NOMO-1 treated with dmso at 0.1 percent for 144 hours (cell line): ENCODE measurements around the gene PTGDR.

ENCODE experiments used
- DNase-seq: peaks from one replicate; lab custom pipeline; 2025; ENCODE audit not compliant: unreplicated experiment; lab: John Stamatoyannopoulos, UW

PTGDR gene

DNA sequence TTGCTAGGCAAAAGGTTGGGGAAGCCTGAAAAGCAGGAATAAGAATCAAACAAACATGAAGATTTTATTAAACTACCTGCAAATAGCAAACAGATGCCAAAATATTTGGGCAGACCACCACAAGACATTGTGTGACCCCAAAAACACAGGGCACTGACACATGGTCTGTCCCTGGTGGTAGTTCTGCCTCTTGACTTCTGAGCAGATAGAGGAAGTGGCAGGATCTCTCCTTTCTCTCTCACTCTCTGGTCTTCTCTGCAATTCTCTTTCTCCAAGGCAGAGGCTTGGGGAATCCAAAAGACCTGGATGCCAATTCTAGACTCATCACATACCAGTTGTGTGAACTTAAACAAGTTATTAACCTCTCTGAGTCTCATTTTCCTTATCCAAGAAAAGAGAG lies 4.3 kb upstream of the PTGDR start:
- no peak for DNase-seq

GRCh38 chr14:52265253-52265652 lies 2.2 kb upstream of the PTGDR start:
- DNase-seq, result peak; percentile 25

DNA sequence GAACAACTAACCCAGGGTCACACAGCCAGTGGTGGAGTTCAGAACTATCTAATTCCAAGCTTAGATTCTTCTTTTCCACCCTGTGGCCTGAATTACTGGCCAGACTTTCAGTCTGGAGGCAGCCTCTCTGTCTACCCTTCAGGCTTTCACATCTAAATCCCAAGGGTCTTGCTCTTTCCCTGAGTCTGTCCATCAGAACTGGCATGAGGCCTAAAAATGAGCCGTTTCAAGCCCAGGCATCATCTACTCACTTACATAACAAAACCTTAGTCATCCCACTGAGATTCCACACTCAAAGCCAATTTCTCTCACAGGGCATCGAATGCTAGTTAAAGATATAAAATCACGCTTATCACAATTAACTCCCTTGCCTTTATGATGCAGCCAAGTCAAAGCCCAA lies 1.3 kb upstream of the PTGDR start:
- DNase-seq, result no peak

DNA sequence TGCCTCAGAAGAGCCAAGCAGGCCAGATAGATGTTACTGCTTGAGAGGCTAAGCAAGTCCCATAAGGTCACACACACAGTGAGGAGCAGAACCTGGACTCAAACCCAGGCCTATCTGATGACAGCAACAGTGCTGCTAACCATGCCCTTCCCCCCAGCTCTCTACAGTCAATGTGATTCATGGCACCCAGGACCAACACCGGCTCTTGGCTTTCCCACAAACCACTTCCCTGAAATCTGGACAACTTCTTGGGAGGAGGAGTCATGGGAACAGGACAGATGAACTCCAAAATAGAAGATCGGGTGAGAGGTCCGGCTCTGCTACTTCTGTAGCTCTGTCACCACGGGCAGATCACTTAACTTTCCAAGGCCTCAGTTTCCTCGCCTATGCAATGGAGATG lies 716 bp upstream of the PTGDR start:
- no peak for DNase-seq

DNA sequence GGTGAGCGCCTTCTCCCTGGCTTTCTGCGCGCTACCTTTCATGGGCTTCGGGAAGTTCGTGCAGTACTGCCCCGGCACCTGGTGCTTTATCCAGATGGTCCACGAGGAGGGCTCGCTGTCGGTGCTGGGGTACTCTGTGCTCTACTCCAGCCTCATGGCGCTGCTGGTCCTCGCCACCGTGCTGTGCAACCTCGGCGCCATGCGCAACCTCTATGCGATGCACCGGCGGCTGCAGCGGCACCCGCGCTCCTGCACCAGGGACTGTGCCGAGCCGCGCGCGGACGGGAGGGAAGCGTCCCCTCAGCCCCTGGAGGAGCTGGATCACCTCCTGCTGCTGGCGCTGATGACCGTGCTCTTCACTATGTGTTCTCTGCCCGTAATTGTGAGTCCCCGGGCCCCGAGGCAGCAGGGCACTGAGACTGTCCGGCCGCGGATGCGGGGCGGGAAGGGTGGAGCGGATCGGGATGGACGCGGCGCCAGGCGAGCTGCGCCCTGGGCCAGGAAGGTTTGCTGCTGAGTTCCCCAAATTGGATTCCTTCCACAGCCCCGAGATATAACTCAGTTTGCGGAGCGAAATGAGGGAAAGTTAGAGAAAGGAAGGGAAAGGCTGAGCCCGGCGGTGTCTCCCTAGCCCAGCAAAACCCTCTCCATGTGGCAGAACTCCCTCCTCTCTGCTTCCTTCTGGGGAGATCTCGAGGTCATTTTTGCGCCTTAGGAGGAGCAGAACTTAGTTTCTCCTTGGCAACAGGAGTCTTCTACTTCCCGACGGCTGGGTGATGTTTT lies 972 bp downstream of the PTGDR start:
- DNase-seq, result no peak

GRCh38 chr14:52269100-52269499 lies 1.6 kb downstream of the PTGDR start:
- DNase-seq, result no peak

- no peak for DNase-seq
These were observed 2.5 kb downstream of the PTGDR start for GRCh38 chr14:52269982-52270381.

GRCh38 chr14:52271538-52271937 lies 4.0 kb downstream of the PTGDR start:
- DNase-seq, result no peak

GRCh38 chr14:52272375-52272774 lies 4.9 kb downstream of the PTGDR start:
- no peak for DNase-seq

- DNase-seq, result no peak
These were observed 7.9 kb downstream of the PTGDR start for GRCh38 chr14:52275372-52275771.

- no peak for DNase-seq
These were observed 10.1 kb downstream of the PTGDR start for GRCh38 chr14:52277552-52277951.

GRCh38 chr14:52279408-52279807 lies 11.9 kb downstream of the PTGDR start:
- DNase-seq, result peak; percentile 4

GRCh38 chr14:52283099-52283498 lies 15.6 kb downstream of the PTGDR start:
- no peak for DNase-seq

DNA sequence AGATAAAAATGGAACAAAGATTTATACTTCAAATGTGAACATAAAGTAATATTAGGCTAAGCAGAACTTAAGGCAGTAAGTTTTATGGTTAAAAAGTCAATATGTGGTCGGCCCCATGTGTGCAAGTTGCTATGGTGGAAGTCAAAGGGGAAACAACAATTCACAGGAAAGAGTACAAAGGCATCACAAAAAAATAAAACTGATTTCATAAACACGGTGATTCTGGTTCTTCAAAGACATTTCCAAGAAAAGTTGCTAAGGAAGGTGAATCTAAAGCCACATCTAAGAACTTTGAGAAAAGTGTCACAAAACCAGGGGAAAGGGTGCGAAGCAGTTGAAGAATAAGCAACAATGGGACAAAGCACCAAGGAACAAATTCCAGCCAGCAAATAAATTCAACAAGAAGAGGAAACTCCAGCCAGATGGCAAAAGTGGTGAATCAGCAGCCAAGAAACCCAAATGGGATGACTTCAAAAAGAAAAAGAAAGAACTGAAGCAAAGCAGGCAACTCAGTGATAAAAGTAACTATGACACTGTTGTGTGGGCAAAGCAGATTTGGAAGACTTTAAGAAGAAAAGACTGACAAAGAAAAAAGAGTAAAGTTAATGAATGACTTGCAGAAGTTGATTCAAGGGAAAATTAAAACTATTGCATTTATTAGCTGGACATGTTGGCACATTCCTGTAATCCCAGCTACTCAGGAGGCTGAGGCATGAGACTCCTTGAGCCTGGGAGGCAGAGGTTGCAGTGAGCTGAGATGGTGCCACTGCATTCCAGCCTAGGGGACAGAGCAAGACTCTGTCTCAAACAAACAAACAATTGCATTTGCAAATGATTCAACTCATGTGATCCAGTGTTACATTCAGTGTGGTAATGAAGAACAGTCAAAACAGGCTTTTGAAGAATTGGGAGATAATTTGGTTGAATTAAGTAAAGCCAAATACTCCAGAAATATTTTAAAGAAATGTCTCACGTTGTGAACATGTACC lies 19.5 kb downstream of the PTGDR start:
- no peak for DNase-seq

- no peak for DNase-seq
These were observed 28.9 kb downstream of the PTGDR start for GRCh38 chr14:52296378-52296777.

DNA sequence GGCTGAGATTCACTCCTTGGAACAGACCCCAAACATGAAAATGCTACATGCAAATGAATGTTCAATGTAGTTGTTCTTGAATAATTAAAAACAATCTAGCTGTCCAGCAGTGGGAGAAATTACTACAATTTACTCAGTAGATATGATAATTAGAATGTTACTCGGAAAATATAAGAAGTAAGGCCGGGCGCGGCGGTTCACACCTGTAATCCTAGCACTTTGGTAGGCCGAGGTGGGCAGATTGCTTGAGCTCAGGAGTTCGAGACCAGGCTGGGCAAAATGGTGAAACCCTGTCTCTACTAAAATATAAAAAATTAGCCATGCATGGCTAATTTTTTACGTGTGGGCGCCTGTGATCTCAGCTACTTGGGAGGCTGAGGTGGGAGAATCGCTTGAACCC lies 31.3 kb downstream of the PTGDR start:
- DNase-seq, result no peak

GRCh38 chr14:52299692-52300278 lies 32.3 kb downstream of the PTGDR start:
- DNase-seq, result peak; percentile 23

DNA sequence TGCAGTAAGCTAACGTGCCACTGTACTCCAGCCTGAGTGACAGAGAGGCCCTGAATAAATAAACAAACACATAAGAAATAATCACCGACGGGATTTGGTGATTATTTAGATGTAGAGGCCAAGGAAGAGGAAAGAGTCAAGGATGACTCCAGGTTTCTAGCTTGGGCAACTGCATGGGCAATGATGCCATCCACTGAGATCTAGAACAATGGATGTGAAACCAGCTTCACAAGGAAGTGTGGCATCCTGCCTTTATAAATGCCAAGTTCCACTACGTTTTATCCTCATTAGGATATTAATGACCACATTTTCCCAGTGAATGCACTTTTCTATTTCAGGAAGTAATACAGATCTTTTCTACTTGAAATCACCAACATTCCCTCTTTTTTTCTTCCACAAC lies 35.7 kb downstream of the PTGDR start:
- no peak for DNase-seq

- DNase-seq, result no peak
These were observed 36.9 kb downstream of the PTGDR start for GRCh38 chr14:52304248-52304904.

DNA sequence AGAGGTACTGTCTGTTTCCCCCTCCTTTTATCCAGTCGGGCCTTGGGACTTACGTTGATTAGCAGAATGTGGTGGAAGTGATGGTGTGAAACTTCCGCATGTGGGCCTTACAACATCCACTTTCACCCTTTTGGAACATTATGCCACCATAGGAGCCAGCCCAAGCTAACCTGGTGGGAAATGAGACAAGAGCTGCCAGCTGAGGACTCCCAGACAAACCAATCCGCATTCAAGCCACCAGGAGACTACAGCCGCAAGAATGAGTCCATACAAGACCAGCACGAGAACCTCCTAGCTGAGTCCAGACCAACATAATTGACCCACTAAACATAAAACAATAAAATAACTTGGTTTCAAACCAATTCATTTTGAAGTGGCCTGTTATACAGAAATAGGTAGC lies 37.5 kb downstream of the PTGDR start:
- DNase-seq, result no peak

GRCh38 chr14:52307376-52307775 lies 39.9 kb downstream of the PTGDR start:
- no peak for DNase-seq
